Dermis blood vessel endothelial cell (primary cell): ENCODE data around the gene PKDREJ. TPM values are rescaled to one million over a fixed set of nuclear protein-coding genes. Genes with fewer than 3 reads are reported as not detected.
"Not testable (repeated sequence)": the region's sequence is repeated elsewhere in the genome, so short reads cannot be mapped to it uniquely, and the experiment has no call there.

Experiments used
- DNase-seq: peaks from one replicate; pipeline ENCODE4 v3.0.0; 2010
- total RNA-seq: library from RNA; depleted of rRNA; stranded (reverse); fragments of >200 nt; gene quantifications from 2 replicates; pipeline ENCODE4 v1.2.3, GENCODE V29; 2014

PKDREJ gene
- under 0.01 TPM in 1 of 2 replicates, not detected in the other for total RNA-seq

DNA sequence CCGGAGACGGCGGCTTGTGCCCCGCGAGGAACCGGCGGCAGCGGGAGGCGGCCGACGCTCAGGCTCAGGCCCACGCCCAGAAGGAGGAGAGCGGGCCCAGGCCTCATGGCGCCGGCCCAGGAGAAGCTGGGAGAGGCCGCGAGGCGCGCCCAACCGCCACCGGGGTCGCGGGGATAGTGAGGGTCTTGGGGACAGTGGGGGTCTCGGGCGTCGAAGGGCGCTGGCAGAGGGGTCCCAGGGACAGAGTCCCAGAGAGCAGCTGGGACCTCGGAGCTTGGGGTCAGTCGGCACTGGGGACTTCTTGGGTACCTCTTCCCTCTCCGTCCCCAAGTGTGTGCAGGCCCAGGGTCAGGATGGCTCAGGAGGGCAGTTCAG, at the start of gene PKDREJ:
TSS of gene PKDREJ (minus strand) at position 128 of the 375 bp plus-strand sequence. CDS start at position 107, 21 bp downstream.
- DNase-seq = no peak

DNA sequence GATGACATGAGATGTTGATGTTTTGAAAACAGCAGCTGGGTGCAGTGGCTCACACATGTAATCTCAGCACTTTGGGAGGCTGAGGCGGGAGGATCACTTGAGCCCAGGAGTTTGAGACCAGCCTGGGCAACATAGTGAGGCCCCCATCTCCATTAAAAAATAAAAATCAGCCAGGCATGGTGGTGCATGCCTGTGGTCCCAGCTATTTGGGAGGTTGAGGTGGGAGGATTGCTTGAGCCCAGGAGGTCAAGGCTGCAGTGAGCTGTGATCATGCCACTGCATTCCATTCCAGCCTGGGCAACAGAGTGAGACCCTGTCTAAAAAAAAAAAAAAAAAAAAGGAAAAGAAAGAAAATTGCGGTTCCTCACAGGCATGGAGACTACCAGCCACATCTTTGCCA, 49.7 kb upstream of the PKDREJ start:
- not testable (repeated sequence) for DNase-seq

DNA sequence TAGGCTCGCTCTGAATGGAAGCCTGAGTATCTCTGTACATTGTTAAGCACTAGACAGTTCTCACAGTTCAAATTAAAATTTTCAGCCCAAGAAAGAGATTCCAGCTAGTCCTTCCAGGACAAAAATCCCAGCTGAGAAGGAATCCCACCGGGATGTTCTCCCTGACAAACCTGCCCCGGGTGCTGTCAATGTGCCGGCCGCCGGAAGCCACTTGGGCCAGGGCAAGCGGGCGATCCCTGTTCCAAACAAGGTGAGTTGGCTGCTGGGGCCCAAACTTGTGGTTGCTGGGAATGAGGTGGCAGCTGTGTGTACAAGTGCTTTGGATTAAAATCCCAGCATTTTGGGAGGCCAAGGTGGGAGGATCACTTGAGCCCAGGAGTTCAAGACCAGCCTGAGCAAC, 48.9 kb upstream of the PKDREJ start:
- DNase-seq = no peak

- DNase-seq = no peak
Observed at GRCh38 chr22:46309526-46310085, 46.5 kb upstream of the PKDREJ start.

- DNase-seq = no peak
Observed at GRCh38 chr22:46308283-46308988, 45.3 kb upstream of the PKDREJ start.

DNA sequence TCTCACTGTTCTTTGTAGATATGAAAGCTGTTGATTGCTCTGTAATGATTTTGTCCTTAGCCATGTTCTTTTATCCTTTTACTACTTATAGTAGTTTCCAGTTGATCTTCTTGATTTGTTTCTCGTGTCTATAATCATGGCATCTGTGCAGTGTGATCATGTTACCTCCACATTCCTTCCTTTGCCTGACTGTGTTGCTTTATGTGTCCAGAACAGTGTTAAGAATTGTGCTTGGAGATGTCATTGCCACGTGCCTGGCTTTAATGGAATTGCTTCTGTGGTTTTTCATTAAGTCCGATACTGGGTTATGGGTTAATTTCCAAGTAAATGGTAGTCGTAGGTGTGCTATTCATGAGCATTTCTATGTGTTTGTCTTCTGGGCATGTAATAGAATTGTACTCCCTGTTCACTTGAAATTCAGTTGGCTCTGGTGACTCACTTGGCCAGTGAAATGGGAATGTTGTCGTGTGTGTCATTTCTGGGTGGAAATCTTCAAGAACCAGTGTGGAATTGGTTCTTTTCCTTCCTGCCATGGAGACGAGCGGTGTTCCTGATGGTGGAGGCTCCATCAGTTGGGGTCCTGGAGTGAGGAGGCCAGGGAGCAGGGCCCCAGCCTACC, 40.3 kb upstream of the PKDREJ start:
- DNase-seq = peak; percentile 37

GRCh38 chr22:46300491-46300890, 37.3 kb upstream of the PKDREJ start:
- DNase-seq = no peak

GRCh38 chr22:46299101-46299500, 36.0 kb upstream of the PKDREJ start:
- DNase-seq = no peak

GRCh38 chr22:46297151-46297812, 34.1 kb upstream of the PKDREJ start:
- peak; percentile 55 for DNase-seq

DNA sequence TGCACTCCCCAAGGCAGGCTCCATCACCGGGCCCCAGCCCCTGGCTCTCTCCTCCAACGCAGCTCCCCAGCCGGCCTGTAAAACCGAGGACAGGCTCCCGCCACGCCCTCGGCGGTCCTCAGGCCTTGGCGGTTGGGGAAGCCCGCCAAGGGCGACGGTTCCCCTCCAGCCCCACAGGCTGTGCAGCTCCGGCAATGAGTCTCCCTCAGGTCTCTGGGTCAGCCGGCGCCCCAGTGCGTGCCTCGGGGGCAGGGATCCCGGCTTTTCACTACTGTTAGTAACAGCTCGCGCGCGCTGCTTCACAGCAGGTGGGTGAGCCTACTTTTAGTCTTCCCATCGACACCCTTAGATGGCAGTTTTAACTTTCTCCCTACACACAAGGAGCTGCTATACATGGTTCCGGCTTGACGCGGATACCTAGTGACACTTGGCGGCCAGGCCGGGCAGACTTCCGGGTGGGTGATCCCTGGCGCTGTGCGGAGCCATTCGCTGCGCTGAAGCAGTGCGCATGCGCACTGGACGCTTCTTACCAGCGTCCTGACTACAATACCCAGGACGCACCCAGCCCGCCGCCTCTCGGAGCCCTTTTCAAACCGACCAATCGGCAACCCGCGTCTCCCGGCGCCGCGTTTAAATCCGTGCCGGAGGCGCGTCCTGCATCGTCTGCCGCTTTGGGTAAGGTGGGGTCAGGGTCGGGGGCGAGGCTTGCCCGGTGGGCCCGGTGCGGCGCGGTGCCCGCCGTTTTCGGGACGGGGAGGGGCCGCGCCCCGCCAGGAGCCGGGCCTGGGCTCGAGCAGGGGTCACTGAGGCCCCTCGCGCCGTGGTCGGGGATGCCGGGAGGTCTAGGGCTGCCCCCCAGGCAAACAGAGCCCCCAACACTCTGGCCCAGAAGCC, 33.4 kb upstream of the PKDREJ start, which contains the start of gene GTSE1:
TSS of gene GTSE1 (plus strand) at position 614 of the 894 bp plus-strand sequence. CDS start 531 bp downstream, outside the sequence.
- DNase-seq = peak; percentile 98

GRCh38 chr22:46295277-46295971, 32.3 kb upstream of the PKDREJ start:
- DNase-seq = no peak

- no peak for DNase-seq
Observed at GRCh38 chr22:46294784-46295183, 31.6 kb upstream of the PKDREJ start.

DNA sequence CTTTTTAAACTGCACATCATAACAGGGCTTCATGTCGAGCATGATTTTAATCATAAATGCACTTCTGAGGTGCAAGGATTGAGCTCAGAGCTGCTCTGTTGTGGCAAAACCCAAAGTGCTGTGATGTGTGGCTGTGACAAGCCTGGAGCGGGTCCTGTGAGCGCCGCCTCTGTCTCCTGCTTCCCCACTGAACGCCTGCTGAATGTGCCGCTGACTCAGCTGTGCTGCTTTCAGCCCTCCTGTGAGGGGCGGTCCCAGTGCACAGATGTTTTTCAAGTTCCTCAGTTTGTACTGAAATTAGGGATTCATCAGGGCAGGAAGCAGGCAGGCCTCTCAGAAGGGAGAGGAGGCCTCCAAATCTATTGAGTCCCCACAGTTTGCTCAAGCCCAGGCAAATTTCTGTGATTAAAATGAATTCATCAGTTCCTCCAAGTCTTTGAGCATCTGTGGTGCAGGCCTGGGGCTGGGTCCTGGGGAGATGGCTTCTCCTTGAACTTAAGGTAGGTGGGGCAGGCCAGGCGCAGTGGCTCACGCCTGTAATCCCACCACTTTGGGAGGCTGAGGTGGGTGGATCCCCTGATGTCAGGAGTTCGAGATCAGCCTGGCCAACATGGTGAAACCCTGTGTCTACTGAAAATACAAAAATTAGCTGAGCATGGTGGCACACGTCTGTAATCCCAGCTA, 30.6 kb upstream of the PKDREJ start:
- DNase-seq = no peak

GRCh38 chr22:46292732-46293131, 29.6 kb upstream of the PKDREJ start:
- no peak for DNase-seq

GRCh38 chr22:46292173-46292572, 29.0 kb upstream of the PKDREJ start:
- DNase-seq = no peak

- DNase-seq = no peak
Observed at GRCh38 chr22:46290843-46291785, 28.0 kb upstream of the PKDREJ start.

GRCh38 chr22:46290121-46290842, 27.1 kb upstream of the PKDREJ start:
- no peak for DNase-seq

DNA sequence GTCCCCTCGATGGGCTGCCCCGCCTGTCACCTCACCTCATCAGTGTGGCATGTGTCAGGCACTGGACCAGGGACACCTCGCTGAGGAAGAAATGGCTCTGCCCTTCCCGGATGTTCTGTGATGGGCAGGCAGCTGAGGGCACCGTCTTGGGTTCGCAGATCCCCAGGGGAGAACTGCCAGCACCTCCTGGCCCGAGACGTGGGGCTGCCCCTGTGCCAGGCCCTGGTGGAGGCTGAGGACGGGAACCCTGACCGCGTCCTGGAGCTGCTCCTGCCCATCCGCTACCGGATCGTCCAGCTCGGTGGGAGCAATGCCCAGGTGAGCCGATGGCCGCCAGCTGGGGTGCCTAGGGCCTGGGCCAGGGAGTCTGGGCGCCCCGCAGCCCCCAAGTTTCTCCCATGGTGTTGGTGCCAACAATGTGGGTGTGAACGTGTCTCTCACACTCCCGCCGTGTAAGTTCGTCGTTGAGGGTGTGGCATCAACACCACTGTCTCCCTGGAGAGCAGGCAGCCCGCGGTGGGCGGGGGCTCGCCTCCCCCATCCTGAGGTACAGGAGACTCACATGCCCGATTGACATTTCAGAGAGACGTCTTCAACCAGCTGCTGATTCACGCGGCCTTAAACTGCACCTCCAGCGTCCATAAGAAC, 26.2 kb upstream of the PKDREJ start:
- no peak for DNase-seq

DNA sequence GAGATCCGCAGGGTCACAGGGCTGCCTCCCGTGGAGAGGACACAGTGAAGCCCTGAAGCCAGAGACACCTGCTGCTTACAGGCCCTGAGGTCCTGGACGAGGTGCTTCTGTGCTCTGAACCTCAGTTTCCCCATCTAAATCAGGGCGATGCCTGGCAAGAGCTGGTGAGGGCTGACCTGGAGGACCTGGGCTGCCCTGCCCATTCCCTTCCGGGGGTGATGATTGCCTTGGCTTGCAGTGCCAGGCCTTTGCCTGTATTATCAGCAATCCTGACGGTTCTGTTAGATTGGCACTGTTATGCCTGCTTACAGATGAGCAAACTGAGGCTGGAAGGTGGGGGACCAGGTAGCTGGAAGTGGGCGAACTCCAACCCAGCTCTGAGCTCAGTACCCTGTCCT, 25.7 kb upstream of the PKDREJ start:
- DNase-seq = no peak
